Renal pelvis (tissue), 12 donors: Measurements from ENCODE around the gene OR10A5. TPM values are rescaled to one million over a fixed set of nuclear protein-coding genes. Genes with fewer than 3 reads are reported as not detected.
"Not testable (repeated sequence)": the region's sequence is repeated elsewhere in the genome, so short reads cannot be mapped to it uniquely, and the experiment has no call there.

ENCODE experiments used
- DNase-seq: peaks from one replicate; pipeline ENCODE4 v3.0.0-alpha.2; 2013
- long read RNA-seq, 16 experiments: transcript quantifications; one replicate each; lab custom pipeline, GENCODE V29; 2026
- polyA plus RNA-seq, 3 donors: library from polyadenylated mRNA; unstranded; fragments of 120-200 nt; gene quantifications; one replicate each; pipeline ENCODE4 v1.2.1, GENCODE V29; 2013; ENCODE audit not compliant: insufficient read length in 3 of 3

OR10A5 gene, protein sequence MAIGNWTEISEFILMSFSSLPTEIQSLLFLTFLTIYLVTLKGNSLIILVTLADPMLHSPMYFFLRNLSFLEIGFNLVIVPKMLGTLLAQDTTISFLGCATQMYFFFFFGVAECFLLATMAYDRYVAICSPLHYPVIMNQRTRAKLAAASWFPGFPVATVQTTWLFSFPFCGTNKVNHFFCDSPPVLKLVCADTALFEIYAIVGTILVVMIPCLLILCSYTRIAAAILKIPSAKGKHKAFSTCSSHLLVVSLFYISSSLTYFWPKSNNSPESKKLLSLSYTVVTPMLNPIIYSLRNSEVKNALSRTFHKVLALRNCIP
- not detected for polyA plus RNA-seq
- long read RNA-seq, donor 1, result 0 reads
- long read RNA-seq, donor 2, result 0 reads
- long read RNA-seq, donor 3, result 0 reads
- long read RNA-seq, donor 4, result 0 reads
- long read RNA-seq, donor 5, result 0 reads
- long read RNA-seq, donor 6, result 0 reads
- long read RNA-seq, donor 7, result 0 reads
- long read RNA-seq, donor 8, result 0 reads
- long read RNA-seq, donor 9, result 0 reads
- long read RNA-seq, donor 10, result 0 reads
- long read RNA-seq, donor 11, partial matches to known transcripts, result 0 of 2 reads
- long read RNA-seq, donor 11, other reads (novel, unspliced or antisense), result 0 of 2 reads
- long read RNA-seq, donor 12, result 0 reads
- long read RNA-seq, donor 13, result 0 reads
- long read RNA-seq, donor 14, result 0 reads
- long read RNA-seq, donor 15, result 0 reads
- long read RNA-seq, donor 16, result 0 reads

DNA sequence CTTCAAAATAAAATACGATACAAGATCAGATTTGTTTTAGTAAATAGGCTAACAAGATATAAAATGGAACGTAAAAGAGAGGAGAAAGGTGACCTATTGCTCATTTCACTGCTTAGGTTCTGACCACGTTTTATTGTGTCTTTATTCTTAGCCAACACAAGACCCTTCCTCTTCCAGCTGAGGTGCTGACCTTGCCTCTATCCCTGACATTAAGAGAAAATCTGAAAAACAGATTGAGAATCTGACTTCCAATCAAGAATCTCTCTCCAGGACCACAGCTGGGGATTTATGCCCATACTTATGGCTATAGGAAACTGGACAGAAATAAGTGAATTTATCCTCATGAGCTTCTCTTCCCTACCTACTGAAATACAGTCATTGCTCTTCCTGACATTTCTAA lies at the start of gene OR10A5:
Gene OR10A5, plus strand, starts transcription at position 301 of the 400 bp plus-strand sequence. Its CDS starts 0 bp downstream, at position 301.
- no peak for DNase-seq

DNA sequence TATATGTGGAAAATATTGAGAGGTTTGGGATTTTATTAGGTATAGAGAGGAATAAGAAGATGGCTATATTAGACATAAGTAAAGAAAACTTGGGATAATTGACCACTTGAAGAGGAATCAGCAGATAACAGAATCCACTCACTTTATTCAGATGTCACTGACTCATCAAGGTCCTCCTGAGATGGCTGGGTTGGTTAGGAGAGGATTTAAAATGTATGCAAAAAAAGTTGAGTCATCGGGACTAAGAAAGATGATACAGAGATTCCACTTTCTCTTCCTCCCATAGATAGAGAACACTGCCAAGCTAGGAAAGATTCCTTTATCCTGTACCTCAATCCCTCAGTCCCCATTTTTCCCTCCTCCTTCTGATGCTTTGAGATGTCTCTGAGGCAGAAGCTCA lies 46.1 kb upstream of the OR10A5 start, which contains the start of gene OR6A2:
Gene OR6A2, minus strand, starts transcription at position 288 of the 400 bp plus-strand sequence. CDS start 3,981 bp downstream, outside the sequence.
- no peak for DNase-seq

DNA sequence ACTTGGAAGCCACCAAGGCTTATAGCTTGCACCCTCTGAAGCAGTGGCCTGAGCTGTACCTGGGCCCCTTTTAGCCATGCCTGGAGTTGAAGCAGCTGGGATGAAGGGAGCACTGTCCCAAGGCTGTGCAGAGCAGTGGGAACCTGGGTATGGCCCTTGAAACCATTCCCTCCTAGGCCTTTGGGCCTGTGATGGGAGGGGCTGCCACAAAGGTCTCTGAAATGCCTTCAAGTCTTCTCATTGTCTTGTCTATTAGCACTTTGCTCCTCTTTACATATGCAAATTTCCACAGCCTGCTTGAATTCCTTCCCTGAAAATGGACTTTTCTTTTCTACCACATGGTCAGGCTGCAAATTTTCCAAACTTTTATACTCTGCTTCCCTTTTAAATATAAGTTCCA lies 44.4 kb upstream of the OR10A5 start:
- DNase-seq, result not testable (repeated sequence)

DNA sequence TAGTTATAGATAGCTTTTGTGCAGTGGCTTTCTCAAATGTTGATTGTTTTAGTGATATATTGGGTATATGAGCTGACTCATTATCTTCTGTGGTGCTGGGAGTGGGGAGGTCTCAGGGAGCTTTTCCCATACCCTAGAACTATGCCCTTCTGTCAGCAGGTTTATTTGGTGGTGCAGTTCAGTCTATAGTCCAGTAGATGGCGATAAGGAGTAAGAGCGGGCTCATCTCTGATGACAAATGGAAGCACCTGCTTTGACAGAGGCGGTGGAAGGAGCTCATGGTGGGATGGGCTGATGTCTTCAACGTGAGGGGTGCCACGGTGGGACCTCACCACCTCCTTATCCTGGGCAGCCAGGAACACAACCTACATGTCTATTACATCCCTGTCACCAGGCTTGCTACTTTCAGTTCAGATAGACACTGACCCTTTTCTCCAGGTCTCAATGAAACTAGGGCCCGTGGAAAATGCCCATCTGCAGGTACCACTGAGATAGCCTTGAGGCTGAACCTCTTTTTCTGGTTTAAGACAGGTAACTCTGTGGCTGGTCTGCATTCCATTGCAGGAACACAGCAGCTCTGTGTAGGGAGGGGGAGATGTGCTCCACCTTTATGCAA lies 33.0 kb upstream of the OR10A5 start:
- peak; percentile 14 for DNase-seq

DNA sequence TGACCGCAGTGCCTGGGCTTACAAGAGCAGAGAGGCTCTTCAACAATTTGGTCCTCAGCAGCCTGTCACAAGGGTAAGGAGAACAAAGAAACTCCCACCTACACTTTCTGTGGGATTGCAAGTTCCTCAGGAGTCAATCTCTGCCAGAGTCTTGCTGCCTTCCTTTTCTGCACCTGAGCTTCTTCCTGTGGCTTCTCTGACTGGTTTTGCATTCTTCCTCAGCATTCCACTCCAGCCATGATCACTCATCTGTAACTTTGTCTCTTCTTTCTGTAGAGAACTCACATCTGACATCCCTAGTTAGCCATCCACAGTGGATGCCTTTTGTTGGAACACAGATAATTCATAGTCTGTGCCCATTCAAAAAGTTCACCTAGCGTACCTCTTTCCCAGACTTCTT lies 31.8 kb upstream of the OR10A5 start:
- DNase-seq, result no peak

DNA sequence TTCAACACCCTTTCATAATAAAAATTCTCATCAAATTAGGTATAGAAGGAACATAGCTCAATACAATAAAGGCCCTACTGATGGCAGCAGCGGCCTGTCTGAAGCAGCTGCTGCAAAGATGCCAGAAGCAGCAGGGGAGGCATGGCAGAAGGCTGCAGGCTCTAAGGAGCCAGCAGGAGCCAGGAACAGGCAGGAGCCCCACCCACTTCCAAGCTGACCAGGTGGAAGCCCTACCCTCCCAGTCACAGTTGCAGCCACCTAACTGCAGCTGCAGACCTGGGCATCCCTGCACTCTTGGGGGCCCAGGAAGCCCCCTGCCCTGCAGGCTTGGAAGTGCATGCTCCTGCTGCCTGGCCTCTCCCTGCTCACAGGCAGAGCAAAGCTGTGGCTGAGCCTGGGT lies 27.8 kb upstream of the OR10A5 start:
- no peak for DNase-seq

DNA sequence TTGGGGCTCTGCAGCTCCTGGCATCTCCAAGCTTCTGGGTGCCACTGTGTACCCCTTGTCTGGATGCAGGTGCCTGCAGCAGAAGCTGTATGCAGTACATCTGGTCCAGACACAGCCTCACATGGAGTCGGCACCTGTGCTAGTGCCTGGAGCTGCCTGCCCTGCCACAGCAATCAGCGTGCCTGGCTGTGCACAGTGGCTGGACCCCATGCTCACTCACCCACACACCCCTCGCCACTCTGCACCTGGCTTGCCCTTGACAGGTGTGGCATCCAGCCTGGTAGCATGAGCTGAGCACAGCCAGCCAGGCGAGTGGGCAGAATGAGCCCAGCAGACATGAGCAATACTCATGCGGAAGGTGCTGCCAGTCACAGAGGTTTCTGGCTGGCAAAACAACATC lies 26.5 kb upstream of the OR10A5 start:
- no peak for DNase-seq

DNA sequence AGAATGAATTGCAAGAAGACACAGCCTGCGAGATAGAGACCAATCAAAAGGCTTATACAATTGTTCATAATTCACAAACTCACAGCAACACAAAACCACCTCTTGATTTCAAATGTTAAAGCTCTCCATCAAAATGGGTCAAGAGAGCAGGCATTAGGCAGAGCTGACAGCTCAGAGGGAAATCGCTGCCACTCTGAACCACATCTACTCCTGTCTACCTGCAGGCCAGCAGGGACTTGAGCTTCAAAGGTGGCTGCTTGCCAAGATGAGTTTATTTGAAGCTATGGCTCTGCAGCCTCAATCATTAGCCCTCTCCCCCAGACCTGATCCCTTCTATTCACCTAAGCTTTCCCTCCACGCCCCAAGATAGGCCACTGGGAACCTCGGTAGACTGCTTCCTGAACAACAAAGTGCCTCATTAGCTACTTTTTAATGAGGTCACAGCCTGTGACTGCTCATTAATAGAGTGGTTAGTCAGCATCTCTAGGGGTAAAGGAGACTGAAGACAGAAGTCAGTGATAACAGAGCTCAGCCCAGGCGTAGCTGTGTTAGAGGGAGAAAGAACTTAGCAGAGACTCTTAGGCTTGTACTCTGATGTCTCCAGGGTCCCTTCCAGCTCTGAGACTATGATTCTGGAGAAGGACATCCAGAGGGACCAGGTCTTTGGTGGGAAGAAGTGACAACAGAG lies 21.2 kb upstream of the OR10A5 start:
- DNase-seq, result no peak

DNA sequence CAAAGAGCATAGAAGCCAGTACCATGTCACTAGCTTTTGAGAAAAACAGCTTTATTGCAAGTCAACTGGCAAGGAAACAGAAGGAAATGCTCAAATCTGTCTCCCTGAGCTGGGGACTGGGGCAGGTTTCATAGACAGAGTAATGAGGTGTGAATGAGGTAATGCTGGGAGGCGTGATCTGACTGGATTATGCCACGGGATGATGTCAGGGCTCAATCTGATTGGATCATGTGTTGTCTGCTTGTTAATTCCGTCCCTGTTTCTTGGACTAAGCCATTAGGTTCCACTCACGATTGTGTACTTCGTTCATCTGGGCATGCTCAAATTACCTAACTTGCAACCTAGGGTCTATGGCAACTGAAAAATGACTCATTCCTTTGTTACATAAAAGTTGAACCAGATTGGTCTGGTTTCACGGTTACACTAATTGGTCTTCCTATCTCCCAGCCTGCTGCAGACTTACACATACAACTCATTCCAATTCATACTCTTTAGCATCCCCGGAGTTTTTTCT lies 20.2 kb upstream of the OR10A5 start:
- DNase-seq, result no peak

DNA sequence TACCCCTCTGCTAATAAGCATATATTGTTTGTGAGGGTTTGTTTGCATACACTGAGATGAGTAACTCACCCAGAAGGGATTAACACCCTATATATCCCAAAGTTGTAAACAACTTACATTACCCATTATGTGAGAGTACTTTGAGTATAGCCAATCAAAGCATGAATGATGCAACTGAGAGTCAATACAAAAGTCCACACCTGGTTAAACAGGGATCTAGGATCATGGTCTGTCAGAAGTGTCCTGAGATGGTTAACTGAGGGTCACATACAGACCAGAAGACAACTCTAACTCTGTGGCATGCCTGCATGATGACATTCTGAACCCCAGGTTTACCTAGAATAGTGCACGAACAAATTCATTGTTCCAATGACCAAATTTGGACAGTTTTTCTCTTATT lies 17.4 kb upstream of the OR10A5 start:
- DNase-seq, result no peak

DNA sequence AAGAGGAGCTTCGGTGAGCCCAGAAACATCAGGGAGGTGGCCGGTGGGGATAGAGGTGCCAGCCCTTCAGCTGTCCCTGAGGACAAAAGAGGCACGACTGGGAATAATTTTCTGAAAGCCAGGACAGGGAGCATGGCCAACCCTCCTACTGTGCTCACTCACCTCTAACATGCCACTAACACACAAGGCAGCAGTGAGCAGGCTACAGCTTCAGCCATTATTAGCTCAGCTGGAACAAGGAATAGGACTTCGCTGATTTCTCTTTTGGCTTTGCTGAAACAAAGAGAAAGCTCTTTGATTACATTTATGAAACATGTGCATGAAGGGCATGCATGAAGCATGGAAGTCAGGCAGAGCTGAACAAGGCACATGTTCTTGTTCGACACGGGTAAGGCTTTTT lies 12.1 kb upstream of the OR10A5 start:
- no peak for DNase-seq

DNA sequence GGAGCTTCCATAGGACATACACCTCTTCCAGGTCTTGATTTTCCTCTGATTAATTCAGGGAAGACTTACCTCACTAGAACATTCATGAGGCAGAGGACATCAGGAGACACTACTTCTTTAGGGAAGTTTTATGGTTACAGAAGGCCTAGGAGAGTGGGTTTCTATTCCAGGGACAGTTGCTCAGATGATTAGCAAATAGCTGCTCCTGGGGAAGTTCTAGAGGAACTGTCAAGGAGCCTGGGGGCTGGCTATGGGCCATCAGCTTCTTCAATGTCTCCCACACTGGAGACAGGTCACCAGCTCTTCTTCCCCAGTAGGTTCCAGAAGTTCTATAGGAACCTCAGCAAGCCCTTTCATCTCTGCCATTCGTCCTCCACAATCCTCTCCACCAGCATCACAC lies 11.5 kb upstream of the OR10A5 start:
- no peak for DNase-seq

DNA sequence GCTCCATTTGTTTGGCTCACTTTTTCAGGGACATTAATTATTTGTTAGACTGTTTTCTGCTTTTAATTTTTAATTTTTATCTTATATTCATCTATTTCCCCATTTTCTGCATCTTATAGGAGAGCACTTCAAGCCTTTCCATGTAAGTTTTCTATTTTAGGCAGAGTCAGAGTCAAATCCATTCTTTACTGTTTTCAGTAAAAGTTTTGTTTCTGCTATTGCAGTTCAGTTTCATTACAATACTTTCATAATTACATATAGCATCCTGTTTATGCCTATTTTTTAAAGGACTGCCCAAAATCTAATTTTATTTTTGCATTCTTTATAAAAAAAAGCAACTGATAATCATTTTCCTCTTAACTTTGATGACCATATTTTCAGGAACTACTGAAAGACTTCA lies 3.8 kb upstream of the OR10A5 start:
- no peak for DNase-seq

DNA sequence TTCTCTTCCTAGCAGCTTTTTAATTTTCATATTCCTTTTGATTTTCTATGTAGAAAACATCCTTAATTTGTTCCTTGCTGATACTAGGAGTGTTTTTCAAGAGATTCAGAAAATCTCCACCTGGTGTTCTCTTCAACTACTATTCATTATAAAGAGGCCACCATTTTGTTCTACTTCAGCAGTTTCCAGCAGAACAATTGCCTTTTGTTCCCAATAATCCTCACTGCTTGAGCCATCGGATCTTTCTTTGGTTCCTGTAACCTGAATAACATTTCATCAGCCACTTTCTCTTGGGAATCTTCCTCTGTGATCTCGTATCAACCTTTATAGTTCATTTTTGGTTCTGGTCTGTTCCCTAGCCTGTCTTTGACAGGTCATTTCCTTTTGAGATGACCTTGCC lies 1.8 kb upstream of the OR10A5 start:
- no peak for DNase-seq

DNA sequence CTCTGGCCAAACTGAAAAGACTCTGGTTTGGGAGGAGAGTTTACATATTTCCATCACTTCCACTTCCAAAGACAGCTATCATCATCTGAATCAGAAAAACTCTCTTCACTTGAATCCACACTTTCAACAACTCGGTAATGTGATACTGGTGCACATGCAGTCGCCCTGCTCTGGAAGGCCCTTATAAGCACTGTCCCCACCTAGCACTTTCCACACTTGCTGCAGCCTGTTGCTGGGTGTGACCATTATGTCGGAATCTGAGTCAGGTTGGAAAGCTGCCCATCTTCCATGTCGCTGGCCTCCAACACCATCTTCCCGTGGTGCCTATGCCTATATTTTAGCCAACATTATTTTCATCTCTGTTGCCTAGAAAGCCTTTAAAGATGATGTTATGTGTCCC lies 1.1 kb upstream of the OR10A5 start:
- DNase-seq, result no peak

DNA sequence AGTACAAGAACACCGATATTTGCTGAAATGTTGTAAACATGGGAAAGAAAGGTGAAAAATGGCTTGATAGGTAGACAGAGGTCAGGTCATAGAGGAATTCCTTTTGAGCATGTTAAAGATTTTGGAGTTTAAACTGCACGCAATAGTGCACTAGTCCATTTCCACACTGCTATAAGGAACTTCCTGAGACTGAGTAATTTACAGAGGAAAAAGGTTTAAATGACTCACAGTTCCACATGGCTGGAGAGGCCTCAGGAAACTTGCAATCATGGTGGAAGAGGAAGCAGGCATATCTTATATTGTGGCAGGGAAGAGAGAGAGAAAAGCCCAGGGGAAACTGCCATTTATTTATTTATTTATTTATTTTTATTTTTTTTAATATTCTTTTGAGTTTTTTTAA lies 5.0 kb downstream of the OR10A5 start:
- DNase-seq, result no peak

DNA sequence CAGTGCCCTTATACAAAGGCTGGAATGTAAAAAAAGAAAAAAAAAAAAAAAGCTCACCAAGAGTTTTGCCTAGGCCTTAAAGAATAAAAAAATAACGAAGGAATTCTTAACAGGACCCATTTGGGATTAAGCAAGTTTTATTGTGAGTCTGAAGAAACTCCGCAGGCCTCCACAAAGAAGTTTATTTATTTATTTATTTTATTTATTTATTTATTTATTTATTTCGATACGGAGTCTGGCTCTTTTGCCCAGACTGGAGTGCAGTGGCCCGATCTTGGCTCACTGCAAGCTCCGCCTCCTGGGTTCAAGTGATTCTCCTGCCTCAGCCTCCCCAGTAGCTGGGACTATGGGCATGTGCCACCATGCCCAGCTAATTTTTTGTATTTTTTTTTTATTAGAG lies 9.3 kb downstream of the OR10A5 start:
- not testable (repeated sequence) for DNase-seq

DNA sequence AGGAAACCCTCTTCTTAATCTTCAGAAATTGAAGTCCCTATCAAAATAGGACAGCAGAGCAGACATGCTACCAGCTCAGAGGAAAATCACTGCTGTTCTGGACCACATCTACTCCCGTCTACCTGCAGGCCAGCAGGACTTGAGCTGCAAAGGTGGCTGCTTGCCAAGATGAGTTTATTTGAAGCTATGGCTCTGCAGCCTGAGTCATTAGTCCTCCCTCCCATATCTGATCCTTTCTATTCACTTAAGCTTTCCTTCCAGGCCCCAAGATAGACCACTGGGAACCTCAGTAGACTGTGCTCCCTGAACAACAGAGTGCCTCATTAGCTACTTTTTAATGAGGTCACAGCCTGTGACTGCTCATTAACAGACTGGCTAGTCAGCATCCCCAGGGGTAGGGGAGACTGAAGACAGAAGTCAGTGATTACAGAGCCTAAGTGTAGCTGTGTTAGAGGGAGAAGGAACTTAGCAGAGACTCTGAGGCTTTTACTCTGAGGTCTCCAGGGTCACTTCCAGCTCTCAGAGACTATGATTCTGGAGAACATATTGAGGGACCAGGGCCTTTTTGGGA lies 10.6 kb downstream of the OR10A5 start:
- DNase-seq, result no peak

DNA sequence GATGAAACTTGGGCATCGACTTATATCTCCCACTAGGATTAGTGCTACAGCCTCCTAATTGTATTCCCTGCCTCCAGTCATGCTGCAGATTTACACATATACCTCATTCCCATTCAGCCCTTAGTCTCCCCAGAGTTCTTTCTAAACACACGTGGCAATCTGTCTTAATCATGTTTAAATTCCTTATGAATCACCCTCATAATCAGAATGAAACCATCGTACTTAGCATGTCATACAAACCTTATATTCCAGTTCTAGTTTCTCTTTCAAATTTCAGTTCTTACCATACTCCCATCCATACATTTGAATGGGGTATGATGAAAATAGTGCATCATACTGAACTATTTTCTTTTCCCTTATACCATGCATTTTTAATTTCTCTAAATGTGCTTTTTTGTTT lies 11.4 kb downstream of the OR10A5 start:
- no peak for DNase-seq

DNA sequence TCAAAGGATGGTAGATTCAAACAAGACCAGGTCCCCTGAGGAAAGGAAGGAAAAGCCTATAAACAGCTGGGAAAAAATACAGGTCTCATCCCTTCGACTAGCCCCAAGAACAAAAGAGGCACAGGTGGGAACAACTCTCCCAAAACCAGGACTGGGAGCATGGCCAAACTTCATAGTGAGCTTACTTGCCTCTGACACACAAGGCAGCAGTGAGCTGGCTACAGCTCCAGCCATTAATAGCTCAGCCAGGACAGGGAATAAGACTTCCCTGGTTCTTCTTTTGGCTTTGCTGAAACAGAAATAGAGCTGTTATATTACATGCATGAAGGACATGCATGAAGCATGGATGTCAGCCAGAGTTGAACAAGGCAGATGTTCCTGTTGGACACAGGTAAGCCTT lies 17.5 kb downstream of the OR10A5 start, which contains the start of gene OR10A2:
Gene OR10A2, plus strand, starts transcription at position 97 of the 400 bp plus-strand sequence. CDS start 6,698 bp downstream, outside the sequence.
- DNase-seq, result no peak

DNA sequence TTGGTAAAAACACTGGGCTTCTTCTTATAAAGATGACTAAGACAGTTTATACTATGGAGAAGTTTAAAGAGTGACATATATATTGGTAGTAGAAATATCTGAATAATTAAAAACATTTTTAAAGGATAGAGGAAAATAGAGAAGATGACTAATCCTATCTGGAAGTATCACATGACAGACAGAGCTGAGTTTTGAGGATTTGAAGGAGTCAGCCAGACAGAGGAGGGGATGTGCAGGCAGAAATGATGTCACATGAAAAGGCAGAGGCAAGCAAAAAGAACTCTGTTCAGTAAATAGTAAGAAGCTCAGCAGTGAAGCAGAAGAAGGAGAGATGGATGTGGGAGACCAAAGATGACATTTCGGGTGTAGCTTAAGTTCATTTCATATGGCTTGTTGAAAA lies 19.0 kb downstream of the OR10A5 start:
- no peak for DNase-seq

DNA sequence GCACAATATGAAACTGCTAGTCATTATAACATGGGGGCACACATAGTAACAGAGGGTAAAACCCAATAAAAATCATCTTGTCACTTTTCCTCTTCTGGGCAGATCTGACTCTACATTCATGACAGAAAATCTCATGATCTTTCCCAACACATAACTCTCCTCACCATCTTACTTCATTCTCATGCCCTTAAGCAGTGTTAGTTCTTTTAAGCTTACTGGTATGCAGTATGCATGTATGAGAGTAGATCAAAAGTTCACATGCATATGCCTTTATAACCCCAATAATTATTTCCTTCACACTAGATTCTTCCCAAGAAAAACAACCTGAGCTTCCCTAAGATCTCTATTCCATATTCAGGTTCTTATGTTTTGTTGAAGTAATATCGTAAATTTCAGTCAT lies 25.8 kb downstream of the OR10A5 start:
- DNase-seq, result no peak
